GM23248 (cell line): ENCODE results near the gene SLAMF7. TPM values are rescaled to one million over a fixed set of nuclear protein-coding genes. Genes with fewer than 3 reads are reported as not detected.
A peak's percentile ranks its signal among the peaks of the same experiment; 100 is the strongest.

Experiments used
- DNase-seq: peaks from one replicate; pipeline ENCODE4 v3.0.0-alpha.2; 2015
- H2AFZ ChIP-seq: fragments of 200-600 bp; sonication (generic); 2 replicates; pipeline ENCODE4 v1.6.1; 2016; ENCODE audit warnings: antibody characterized with exemption
- H3F3A ChIP-seq: fragments of 200-600 bp; sonication (generic); 2 replicates; pipeline ENCODE4 v1.6.1; 2016; ENCODE audit warnings: mild to moderate bottlenecking, antibody characterized with exemption, mixed run types; ENCODE audit not compliant: insufficient read depth
- H3K27ac ChIP-seq: fragments of 200-600 bp; sonication (generic); 2 replicates; pipeline ENCODE4 v1.5.1; 2016; ENCODE audit warnings: mild to moderate bottlenecking
- H3K27me3 ChIP-seq: fragments of 200-600 bp; sonication (generic); replicated peaks from 2 replicates; pipeline ENCODE4 v1.6.1; 2016; ENCODE audit warnings: mild to moderate bottlenecking; ENCODE audit not compliant: insufficient read depth
- H3K36me3 ChIP-seq: fragments of 200-600 bp; sonication (generic); 2 replicates; pipeline ENCODE4 v1.6.1; 2016; ENCODE audit warnings: low read depth, mild to moderate bottlenecking
- H3K4me1 ChIP-seq: fragments of 200-600 bp; sonication (generic); 2 replicates; pipeline ENCODE4 v1.6.1; 2016; ENCODE audit warnings: mild to moderate bottlenecking; ENCODE audit not compliant: insufficient read depth
- H3K4me2 ChIP-seq: fragments of 200-600 bp; sonication (generic); one replicate; pipeline ENCODE4 v1.6.1; 2016; ENCODE audit warnings: mild to moderate bottlenecking; ENCODE audit not compliant: unreplicated experiment
- H3K4me3 ChIP-seq: fragments of 200-600 bp; sonication (generic); 2 replicates; pipeline ENCODE4 v1.5.1; 2016; ENCODE audit warnings: mild to moderate bottlenecking
- H3K79me2 ChIP-seq: fragments of 200-600 bp; sonication (generic); 2 replicates; pipeline ENCODE4 v1.6.1; 2016; ENCODE audit warnings: mild to moderate bottlenecking; ENCODE audit not compliant: insufficient read depth
- H3K9ac ChIP-seq: fragments of 200-600 bp; sonication (generic); 2 replicates; pipeline ENCODE4 v1.6.1; 2016; ENCODE audit warnings: mild to moderate bottlenecking
- H3K9me2 ChIP-seq: fragments of 200-600 bp; sonication (generic); 2 replicates; pipeline ENCODE4 v1.6.1; 2016; ENCODE audit warnings: mixed run types, mild to moderate bottlenecking, moderate library complexity; ENCODE audit not compliant: insufficient read depth
- H3K9me3 ChIP-seq: fragments of 200-600 bp; sonication (generic); one replicate; pipeline ENCODE4 v1.6.1; 2017; ENCODE audit warnings: low read depth
- H4K20me1 ChIP-seq: fragments of 200-600 bp; sonication (generic); 2 replicates; pipeline ENCODE4 v1.6.0; 2016; ENCODE audit not compliant: insufficient read depth
- EZH2 ChIP-seq: fragments of 200-600 bp; sonication (generic); IDR thresholded peaks from 2 replicates; pipeline ENCODE4 v1.6.1; 2018; ENCODE audit warnings: antibody characterized with exemption, mild to moderate bottlenecking; ENCODE audit not compliant: insufficient read depth, poor library complexity, severe bottlenecking
- EZH2phosphoT487 ChIP-seq: fragments of 200-600 bp; sonication (generic); IDR thresholded peaks from 2 replicates; pipeline ENCODE4 v1.6.1; 2018; ENCODE audit warnings: antibody characterized with exemption, moderate library complexity, mild to moderate bottlenecking, low read depth; ENCODE audit not compliant: insufficient read depth
- WGBS, 2 experiments: methylation state at CpG; one replicate each; pipeline ENCODE4 v1.1.6; 2015 to 2017; ENCODE audit warnings: low lambda C conversion rate in 2 of 2, low coverage in 1 of 2; ENCODE audit errors: missing lambda C conversion rate in 2 of 2; 5-methylcytosine and 5-hydroxymethylcytosine counted together
- in situ Hi-C: fragments of 300-500 bp; cut with MboI; formaldehyde crosslinking; loops from 2 replicates; pipeline ENCODE4 v1.15.0; 2020
- polyA plus RNA-seq: library from polyadenylated mRNA; unstranded; fragments of >200 nt; fragmentation: Nextera tagmentation; extraction: Ambion mirVana; gene quantifications from 2 replicates; pipeline ENCODE4 v1.2.1, GENCODE V29; 2016
- total RNA-seq: library from RNA; depleted of rRNA; stranded (reverse); fragments of >200 nt; shearing (Covaris generic); gene quantifications from 2 replicates; pipeline ENCODE4 v1.2.3, GENCODE V29; 2014

SLAMF7 gene
- total and polyA plus RNA-seq, 2 experiments from 2014 or later = not detected

- no peaks in the 10 kb centered on the region for H4K20me1 ChIP-seq
- no peaks in the 10 kb centered on the region for H3F3A ChIP-seq
- H3K9me3 ChIP-seq = no peaks in the 10 kb centered on the region
- H3K27me3 ChIP-seq = no peaks in the 10 kb centered on the region
- DNase-seq = no peak
- no peak overlapping the region for H3K9ac ChIP-seq
- no peak overlapping the region for H2AFZ ChIP-seq
- no peaks in the 10 kb centered on the region for H3K79me2 ChIP-seq
- H3K36me3 ChIP-seq = no peaks in the 10 kb centered on the region
- 21 to 31% methylated on average over 2 of the region's 2 CpGs for WGBS, 2 experiments
- no peaks in the 10 kb centered on the region for H3K9me2 ChIP-seq
- in situ Hi-C loops = no loop called here
- H3K4me1 ChIP-seq = no peaks in the 10 kb centered on the region
- no peak overlapping the region for H3K4me3 ChIP-seq
- H3K4me2 ChIP-seq = no peak overlapping the region
- TF ChIP-seq EZH2 (no peak), EZH2phosphoT487 (no peak)
- H3K27ac ChIP-seq = no peak overlapping the region
Measured at GRCh38 chr1:160758521-160758920, 19.5 kb downstream of the SLAMF7 start.

DNA sequence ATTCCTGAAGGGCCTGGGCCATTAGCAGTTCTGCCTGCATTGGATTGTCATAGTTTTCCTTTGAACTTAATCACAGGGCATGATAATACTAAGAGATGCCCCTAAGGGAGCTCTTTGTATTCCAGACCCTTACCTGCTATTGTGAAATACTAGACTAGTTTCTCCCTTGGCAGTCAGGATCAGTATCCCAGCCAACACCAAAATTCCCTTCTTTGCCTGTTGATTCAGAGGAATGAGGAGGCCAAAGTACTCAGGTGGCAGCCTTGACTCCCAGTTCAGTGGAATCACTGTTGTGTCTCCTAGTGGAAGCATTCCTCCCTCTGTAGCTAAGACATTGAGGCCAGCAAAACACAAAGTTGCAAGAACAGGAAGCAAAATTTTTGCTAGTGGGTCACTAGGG lies 20.7 kb downstream of the SLAMF7 start:
- no peaks in the 10 kb centered on the region for H3K27me3 ChIP-seq
- no peaks in the 10 kb centered on the region for H3K9me3 ChIP-seq
- in situ Hi-C loops = no loop called here
- no peaks in the 10 kb centered on the region for H3K4me1 ChIP-seq
- H3K36me3 ChIP-seq = no peaks in the 10 kb centered on the region
- no peaks in the 10 kb centered on the region for H3K79me2 ChIP-seq
- no peak overlapping the region for H3K27ac ChIP-seq
- no peak for DNase-seq
- no peaks in the 10 kb centered on the region for H4K20me1 ChIP-seq
- no peak overlapping the region for H3K4me3 ChIP-seq
- H3F3A ChIP-seq = no peaks in the 10 kb centered on the region
- H3K9me2 ChIP-seq = no peaks in the 10 kb centered on the region
- no peak overlapping the region for H2AFZ ChIP-seq
- H3K4me2 ChIP-seq = no peak overlapping the region
- H3K9ac ChIP-seq = no peak overlapping the region
- TF ChIP-seq EZH2phosphoT487 (no peak), EZH2 (no peak)

GRCh38 chr1:160761046-160761445 lies 22.0 kb downstream of the SLAMF7 start:
- Histone ChIP-seq H3K9ac (no peak overlapping the region), H3K4me2 (no peak overlapping the region)
- DNase-seq = no peak

GRCh38 chr1:160761886-160762285 lies 22.8 kb downstream of the SLAMF7 start:
- no peak overlapping the region for H2AFZ ChIP-seq
- WGBS, 2 experiments = 19% methylated on average over 2 of the region's 2 CpGs
- no peaks in the 10 kb centered on the region for H3K79me2 ChIP-seq
- H4K20me1 ChIP-seq = no peaks in the 10 kb centered on the region
- no peaks in the 10 kb centered on the region for H3K9me3 ChIP-seq
- peak; percentile 8 for DNase-seq
- no peak overlapping the region for H3K27ac ChIP-seq
- H3K4me2 ChIP-seq = no peak overlapping the region
- no peak for TF ChIP-seq EZH2
- no peak for TF ChIP-seq EZH2phosphoT487
- H3K9me2 ChIP-seq = no peaks in the 10 kb centered on the region
- no peaks in the 10 kb centered on the region for H3K4me1 ChIP-seq
- no peak overlapping the region for H3K9ac ChIP-seq
- no peak overlapping the region for H3K4me3 ChIP-seq
- in situ Hi-C loops = no loop called here
- no peaks in the 10 kb centered on the region for H3K36me3 ChIP-seq
- no peaks in the 10 kb centered on the region for H3K27me3 ChIP-seq
- no peaks in the 10 kb centered on the region for H3F3A ChIP-seq

More at GRCh38 chr1:160761046-160761445, 22.0 kb downstream of the SLAMF7 start:
- TF ChIP-seq EZH2phosphoT487 (no peak), EZH2 (no peak)
- in situ Hi-C loops = no loop called here
- 31 to 32% methylated on average over 4 of the region's 4 CpGs for WGBS, 2 experiments
- Histone ChIP-seq H3K9me2 (no peaks in the 10 kb centered on the region), H3F3A (no peaks in the 10 kb centered on the region), H3K79me2 (no peaks in the 10 kb centered on the region), H3K4me3 (no peak overlapping the region), H3K9me3 (no peaks in the 10 kb centered on the region), H3K4me1 (no peaks in the 10 kb centered on the region), H4K20me1 (no peaks in the 10 kb centered on the region), H3K27me3 (no peaks in the 10 kb centered on the region), H2AFZ (no peak overlapping the region), H3K27ac (no peak overlapping the region), H3K36me3 (no peaks in the 10 kb centered on the region)

DNA sequence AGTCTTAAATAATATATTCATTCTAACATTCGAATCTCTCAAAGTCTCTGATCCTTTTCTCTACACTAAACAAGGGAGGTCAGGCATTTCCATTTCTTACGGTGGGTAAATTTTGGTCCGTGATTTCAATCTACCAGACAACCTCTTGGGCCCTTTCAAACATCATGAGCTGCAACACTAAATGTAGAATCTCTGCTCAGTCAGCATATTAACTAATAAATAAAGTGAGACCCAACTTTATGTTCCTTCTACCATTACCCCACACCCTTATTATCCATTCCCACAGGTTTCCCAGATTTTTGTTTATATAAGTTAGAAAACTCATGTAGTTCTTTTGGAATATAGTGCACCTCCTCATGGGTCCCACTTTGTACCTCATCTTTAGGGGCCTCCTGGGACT lies 24.9 kb downstream of the SLAMF7 start:
- Histone ChIP-seq H3K27me3 (no peaks in the 10 kb centered on the region), H4K20me1 (no peaks in the 10 kb centered on the region), H2AFZ (no peak overlapping the region), H3K9ac (no peak overlapping the region), H3K27ac (no peak overlapping the region), H3F3A (no peaks in the 10 kb centered on the region), H3K4me3 (no peak overlapping the region), H3K36me3 (no peaks in the 10 kb centered on the region), H3K9me2 (no peaks in the 10 kb centered on the region), H3K4me2 (no peak overlapping the region), H3K9me3 (no peaks in the 10 kb centered on the region), H3K79me2 (no peaks in the 10 kb centered on the region), H3K4me1 (no peaks in the 10 kb centered on the region)
- TF ChIP-seq EZH2phosphoT487 (no peak), EZH2 (no peak)
- no peak for DNase-seq
- WGBS, 2 experiments = 27 to 33% methylated on average over 3 of the region's 3 CpGs
- in situ Hi-C loops = no loop called here
